HCT116 (cell line): ENCODE results near the gene TSPAN15.

Experiments
- TF ChIP-seq, protein P1 (sequence below), 3 experiments: fragments of 200-600 bp in 1 of 3; sonication (generic) in 1 of 3; IDR thresholded peaks in 2 of 3; conservative IDR thresholded peaks in 1 of 3; 2 replicates each; pipeline ENCODE4 v1.5.1; 2012 to 2017; ENCODE audit warnings: low read depth in 2 of 3, low read length in 2 of 3, antibody characterized with exemption in 1 of 3, borderline replicate concordance in 1 of 3, control low read depth in 1 of 3, mild to moderate bottlenecking in 1 of 3, mixed read lengths in 1 of 3, mixed run types in 1 of 3, moderate library complexity in 1 of 3; ENCODE audit not compliant: insufficient read depth in 1 of 3
- TF ChIP-seq, protein P2 (sequence below): IDR thresholded peaks from 2 replicates; pipeline ENCODE4 v1.6.1; 2012

DNA sequence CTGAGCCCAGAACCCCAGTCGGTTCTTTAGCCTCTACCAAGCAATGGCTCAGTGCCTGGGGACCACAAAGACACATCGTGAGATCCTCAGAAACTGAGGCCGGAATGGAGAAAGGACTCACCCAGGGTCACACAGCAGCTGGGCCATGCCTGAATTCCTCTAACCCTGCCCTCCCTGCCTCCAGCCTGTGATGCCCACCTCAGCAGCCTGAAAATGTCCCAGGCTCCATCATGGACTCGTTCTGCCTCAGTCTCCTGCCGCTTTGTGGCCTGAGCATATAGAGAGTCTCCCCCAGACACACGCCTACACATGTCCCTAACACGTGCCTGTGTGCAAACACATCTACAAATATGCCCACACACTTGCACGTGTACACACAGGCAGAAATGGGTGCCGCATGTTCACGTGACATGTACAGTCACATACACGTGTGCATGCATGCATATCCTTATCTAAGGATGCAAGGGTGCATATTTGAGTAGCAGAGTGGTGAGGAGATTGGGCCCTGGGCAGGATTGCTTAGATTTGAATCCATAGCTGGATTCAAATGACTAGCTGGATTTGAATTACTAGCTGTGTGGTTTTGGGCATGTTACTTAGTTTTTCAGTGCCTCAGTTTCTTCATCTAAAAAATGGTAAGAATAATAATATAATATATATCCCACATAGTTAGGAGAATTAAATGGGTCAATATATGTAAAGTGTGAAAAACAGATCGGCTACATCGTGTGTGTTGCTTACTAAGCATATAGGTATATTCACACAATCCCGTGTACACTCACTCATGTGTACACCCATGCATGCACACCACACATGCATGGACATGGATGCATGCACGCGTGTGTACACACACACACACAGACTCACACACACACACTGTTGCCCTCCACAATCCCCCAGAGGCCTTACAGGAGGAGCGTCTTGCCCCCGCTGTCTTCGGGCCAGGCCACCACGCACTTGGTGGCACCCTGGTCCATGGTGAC lies 36.9 kb upstream of the TSPAN15 start:
- TF ChIP-seq, protein P1, sequence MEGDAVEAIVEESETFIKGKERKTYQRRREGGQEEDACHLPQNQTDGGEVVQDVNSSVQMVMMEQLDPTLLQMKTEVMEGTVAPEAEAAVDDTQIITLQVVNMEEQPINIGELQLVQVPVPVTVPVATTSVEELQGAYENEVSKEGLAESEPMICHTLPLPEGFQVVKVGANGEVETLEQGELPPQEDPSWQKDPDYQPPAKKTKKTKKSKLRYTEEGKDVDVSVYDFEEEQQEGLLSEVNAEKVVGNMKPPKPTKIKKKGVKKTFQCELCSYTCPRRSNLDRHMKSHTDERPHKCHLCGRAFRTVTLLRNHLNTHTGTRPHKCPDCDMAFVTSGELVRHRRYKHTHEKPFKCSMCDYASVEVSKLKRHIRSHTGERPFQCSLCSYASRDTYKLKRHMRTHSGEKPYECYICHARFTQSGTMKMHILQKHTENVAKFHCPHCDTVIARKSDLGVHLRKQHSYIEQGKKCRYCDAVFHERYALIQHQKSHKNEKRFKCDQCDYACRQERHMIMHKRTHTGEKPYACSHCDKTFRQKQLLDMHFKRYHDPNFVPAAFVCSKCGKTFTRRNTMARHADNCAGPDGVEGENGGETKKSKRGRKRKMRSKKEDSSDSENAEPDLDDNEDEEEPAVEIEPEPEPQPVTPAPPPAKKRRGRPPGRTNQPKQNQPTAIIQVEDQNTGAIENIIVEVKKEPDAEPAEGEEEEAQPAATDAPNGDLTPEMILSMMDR (IDR thresholded peaks at IDR 0.05 in 2 of 3, conservative IDR thresholded peaks at IDR 0.05 in 1 of 3; ENCODE audit: borderline replicate concordance in 1 of 3, insufficient read depth in 1 of 3, low read depth in 2 of 3, low read length in 2 of 3): no peak
- TF ChIP-seq, protein P2, sequence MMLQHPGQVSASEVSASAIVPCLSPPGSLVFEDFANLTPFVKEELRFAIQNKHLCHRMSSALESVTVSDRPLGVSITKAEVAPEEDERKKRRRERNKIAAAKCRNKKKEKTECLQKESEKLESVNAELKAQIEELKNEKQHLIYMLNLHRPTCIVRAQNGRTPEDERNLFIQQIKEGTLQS: no peak
